Type B pancreatic cell (in vitro differentiated cells): ENCODE measurements around the gene MRNIP. TPM values are rescaled to one million over a fixed set of nuclear protein-coding genes. Genes with fewer than 3 reads are reported as not detected.

Experiments used
- DNase-seq: peaks from one replicate; pipeline ENCODE4 v3.0.0; 2021; ENCODE audit warnings: mixed read lengths; ENCODE audit not compliant: unreplicated experiment; ENCODE audit errors: extremely low spot score
- H3K27ac Mint-ChIP-seq: 2 replicates; pipeline ENCODE4 v1.8.0; 2021; ENCODE audit warnings: mild to moderate bottlenecking, mixed read lengths
- H3K27me3 Mint-ChIP-seq: 2 replicates; pipeline ENCODE4 v1.8.0; 2021; ENCODE audit warnings: mixed read lengths
- H3K36me3 Mint-ChIP-seq: 2 replicates; pipeline ENCODE4 v1.8.0; 2021; ENCODE audit warnings: mixed read lengths
- H3K4me1 Mint-ChIP-seq: one replicate; pipeline ENCODE4 v1.8.0; 2021; ENCODE audit warnings: mixed read lengths; ENCODE audit not compliant: unreplicated experiment
- H3K4me3 Mint-ChIP-seq: 2 replicates; pipeline ENCODE4 v1.8.0; 2021; ENCODE audit warnings: mild to moderate bottlenecking, mixed read lengths
- H3K9me3 Mint-ChIP-seq: 2 replicates; pipeline ENCODE4 v1.8.0; 2021; ENCODE audit warnings: mixed read lengths
- total RNA-seq: library from RNA; stranded (reverse); gene quantifications from 2 replicates; pipeline ENCODE4 v1.2.1, GENCODE V29; 2021; ENCODE audit warnings: low replicate concordance
- TF ChIP-seq, protein P1 (sequence below): fragments of 200-600 bp; sonication (generic); conservative IDR thresholded peaks from 2 replicates; pipeline ENCODE4 v1.5.0; 2021; ENCODE audit warnings: antibody characterized with exemption, mild to moderate bottlenecking

MRNIP gene
- total RNA-seq, 1 donor from 2014 or later, result 47.6 TPM

DNA sequence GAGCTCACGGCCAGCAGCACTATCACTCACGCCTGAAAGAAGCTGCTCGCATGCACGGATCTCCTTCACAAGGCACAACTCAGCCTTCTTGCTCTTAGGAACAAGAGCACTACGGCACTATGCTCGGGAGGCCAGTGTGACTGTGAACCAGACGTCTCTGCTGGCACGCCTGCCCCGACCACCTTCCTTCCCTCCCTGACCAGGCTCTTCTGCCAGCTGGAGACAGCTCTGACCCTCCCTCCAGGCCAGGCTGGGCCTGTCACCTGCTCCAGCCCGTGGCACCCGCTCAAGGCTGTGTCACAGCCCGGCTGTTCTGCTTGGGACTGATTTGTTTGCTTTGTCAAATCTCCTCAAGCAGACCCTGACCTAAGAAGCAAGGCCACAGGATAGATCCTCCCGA lies 42.1 kb upstream of the MRNIP start:
- no peak for DNase-seq
- Mint-ChIP-seq H3K4me3 (no peak overlapping the region), H3K27me3 (no peaks in the 10 kb centered on the region), H3K9me3 (no peaks in the 10 kb centered on the region), H3K4me1 (no peaks in the 10 kb centered on the region), H3K36me3 (peaks cover 22% of the 10 kb centered on the region), H3K27ac (no peak overlapping the region)
- TF ChIP-seq, protein P1, sequence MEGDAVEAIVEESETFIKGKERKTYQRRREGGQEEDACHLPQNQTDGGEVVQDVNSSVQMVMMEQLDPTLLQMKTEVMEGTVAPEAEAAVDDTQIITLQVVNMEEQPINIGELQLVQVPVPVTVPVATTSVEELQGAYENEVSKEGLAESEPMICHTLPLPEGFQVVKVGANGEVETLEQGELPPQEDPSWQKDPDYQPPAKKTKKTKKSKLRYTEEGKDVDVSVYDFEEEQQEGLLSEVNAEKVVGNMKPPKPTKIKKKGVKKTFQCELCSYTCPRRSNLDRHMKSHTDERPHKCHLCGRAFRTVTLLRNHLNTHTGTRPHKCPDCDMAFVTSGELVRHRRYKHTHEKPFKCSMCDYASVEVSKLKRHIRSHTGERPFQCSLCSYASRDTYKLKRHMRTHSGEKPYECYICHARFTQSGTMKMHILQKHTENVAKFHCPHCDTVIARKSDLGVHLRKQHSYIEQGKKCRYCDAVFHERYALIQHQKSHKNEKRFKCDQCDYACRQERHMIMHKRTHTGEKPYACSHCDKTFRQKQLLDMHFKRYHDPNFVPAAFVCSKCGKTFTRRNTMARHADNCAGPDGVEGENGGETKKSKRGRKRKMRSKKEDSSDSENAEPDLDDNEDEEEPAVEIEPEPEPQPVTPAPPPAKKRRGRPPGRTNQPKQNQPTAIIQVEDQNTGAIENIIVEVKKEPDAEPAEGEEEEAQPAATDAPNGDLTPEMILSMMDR, result no peak

DNA sequence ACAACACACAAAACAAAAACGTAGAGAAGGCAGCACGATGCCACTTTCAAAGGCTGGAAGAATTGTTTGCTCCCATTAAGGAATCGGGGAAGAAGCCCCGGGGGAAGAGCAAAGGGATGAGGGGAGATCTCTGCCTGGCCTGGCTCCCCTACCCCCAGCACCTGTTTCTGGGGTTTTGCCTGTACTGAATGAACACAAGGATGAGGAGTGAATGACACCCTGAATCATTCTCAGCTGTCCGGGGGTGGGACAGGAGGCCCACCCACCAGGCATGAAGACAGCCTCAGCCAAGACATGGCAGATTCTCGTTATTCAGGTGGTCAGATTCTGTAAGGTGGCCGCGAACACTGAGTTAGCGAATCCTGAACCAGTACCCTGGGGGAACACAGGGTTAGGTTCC lies 41.6 kb upstream of the MRNIP start:
- Mint-ChIP-seq H3K4me3 (no peak overlapping the region), H3K27me3 (no peaks in the 10 kb centered on the region), H3K36me3 (peaks cover 20% of the 10 kb centered on the region), H3K4me1 (no peaks in the 10 kb centered on the region), H3K9me3 (no peaks in the 10 kb centered on the region), H3K27ac (no peak overlapping the region)
- no peak for DNase-seq
- TF ChIP-seq, protein P1, result no peak

DNA sequence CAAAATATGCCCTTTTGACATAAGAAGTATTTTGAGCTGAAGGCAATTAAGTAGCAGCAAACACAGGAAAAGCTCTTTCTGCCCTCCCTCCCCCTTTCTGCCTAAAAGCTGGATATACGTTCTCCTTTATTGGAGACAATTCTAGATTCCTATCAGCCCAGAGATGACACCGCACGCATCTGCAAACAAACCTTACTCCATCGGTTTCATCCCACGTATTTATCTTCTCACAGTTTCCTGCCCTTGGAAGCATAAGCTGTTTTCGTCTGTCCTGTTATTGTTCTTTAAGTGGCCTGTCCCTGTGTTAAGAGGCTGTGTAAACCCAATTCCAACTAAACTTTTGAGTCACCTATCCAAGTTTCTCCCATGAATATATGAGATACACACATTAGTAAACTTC lies 37.2 kb upstream of the MRNIP start:
- Mint-ChIP-seq H3K36me3 (peaks cover 11% of the 10 kb centered on the region), H3K27ac (no peak overlapping the region), H3K4me3 (no peak overlapping the region), H3K4me1 (no peaks in the 10 kb centered on the region), H3K9me3 (no peaks in the 10 kb centered on the region), H3K27me3 (no peaks in the 10 kb centered on the region)
- DNase-seq, result no peak
- TF ChIP-seq, protein P1, result no peak

DNA sequence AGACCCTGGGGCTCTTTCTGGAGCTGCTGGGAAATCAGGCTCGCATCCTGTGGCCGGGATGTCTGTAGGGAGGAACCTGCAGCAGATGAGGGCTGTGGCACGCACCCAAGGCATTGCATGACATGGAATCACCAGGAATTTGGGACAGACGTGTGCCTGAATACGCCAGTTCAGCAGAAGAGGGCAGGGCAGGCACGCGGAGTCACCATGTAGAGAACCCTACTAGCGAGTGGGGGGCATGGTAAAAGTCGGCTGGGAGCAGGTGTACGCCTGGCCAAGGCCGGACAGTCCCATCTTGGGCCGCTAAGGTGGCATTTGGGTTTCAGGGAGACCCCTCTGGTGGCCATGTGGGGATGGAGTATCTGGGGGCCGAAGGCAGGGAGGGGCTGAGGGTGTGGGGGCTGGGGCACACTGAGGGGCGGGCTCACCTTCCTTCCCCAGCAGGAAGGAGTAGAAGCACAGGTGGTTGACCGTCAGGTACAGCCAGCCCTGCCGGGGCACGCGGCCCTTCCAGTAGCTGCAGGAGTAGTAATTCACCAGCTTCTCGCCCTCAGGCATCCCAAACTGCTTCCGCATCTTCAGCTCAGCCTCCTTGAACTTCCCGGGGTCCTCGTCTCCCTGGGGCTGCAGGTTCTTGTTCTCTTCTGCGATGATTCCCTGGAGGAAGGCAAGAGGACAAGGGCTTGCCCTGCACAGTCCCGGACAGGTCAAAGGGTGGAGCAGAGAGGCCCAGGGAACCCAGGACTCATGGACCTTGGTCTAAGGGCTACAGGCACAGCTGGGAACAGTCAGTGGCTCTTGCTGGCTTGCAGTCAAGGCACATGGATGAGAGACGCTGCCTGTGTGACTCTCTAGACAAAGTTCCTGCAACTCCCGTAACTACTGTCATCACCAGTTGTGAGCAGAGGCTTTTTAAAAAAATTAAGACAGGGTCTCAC lies 35.6 kb upstream of the MRNIP start:
- H3K4me3 Mint-ChIP-seq, result no peak overlapping the region
- no peak overlapping the region for H3K27ac Mint-ChIP-seq
- H3K27me3 Mint-ChIP-seq, result no peaks in the 10 kb centered on the region
- peaks cover 10% of the 10 kb centered on the region for H3K36me3 Mint-ChIP-seq
- TF ChIP-seq, protein P1, result no peak
- no peaks in the 10 kb centered on the region for H3K9me3 Mint-ChIP-seq
- no peak for DNase-seq
- no peaks in the 10 kb centered on the region for H3K4me1 Mint-ChIP-seq

DNA sequence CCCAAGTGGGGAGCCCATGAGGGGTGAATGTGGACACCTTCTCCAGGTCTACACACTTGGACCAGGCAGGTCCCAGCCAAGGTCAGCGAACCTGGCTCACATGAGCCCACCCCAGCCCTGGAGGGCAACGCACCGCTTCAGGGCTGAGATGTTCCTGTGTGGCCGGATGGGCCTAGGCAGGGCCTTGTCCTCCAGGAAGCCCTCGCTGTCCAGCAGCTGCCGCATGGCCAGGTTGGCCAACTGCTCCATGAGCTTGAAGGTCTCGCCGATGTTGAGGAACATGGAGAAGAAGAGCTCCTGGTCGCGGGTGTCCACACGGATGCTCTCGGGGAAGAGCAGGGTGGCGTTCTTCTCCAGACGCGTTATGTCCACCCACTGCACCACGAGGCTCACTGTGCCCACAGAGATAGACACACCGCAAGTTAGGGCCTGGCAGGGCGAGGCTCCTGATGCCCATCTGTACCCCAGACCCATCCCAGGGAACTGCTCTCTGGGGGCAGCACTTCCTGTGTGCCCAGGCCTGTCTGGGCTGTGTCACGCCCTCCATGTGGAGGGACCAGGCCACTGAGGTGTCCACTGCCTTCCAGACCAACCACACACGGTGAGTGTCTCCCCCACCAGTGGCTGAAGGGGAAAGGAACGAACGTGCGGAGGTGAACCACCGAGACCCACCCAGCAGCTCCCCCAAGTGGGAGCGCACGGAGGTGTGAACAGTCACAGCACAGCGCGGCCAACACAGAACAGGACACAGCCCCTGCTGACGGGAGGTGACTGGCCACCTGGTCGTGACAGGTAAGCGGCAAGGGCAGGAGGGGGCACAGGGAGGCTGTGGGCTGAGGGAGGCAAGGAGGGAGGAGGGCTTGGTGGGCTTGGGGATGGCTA lies 34.7 kb upstream of the MRNIP start:
- no peaks in the 10 kb centered on the region for H3K4me1 Mint-ChIP-seq
- H3K27me3 Mint-ChIP-seq, result no peaks in the 10 kb centered on the region
- H3K27ac Mint-ChIP-seq, result no peak overlapping the region
- peaks cover 5% of the 10 kb centered on the region for H3K36me3 Mint-ChIP-seq
- DNase-seq, result no peak
- no peak overlapping the region for H3K4me3 Mint-ChIP-seq
- no peaks in the 10 kb centered on the region for H3K9me3 Mint-ChIP-seq
- TF ChIP-seq, protein P1, result no peak
